CD14-positive monocyte (primary cell): ENCODE data around the gene IL34. TPM values are rescaled to one million over a fixed set of nuclear protein-coding genes. Genes with fewer than 3 reads are reported as not detected.

Source experiments
- DNase-seq, 3 donors: peaks; one replicate each; pipeline ENCODE4 v3.0.0-alpha.2; 2011 to 2022
- H2AFZ ChIP-seq: 2 replicates; pipeline ENCODE4 v1.6.0; 2012; ENCODE audit warnings: mild to moderate bottlenecking, low read depth, low read length, inconsistent platforms; ENCODE audit not compliant: insufficient read depth, poor library complexity, severe bottlenecking
- H3K27ac ChIP-seq, 2 donors: 1 replicate in 1 of 2; 2 replicates in 1 of 2; pipeline ENCODE4 v1.5.1; 2012 to 2013; ENCODE audit warnings: low read length in 2 of 2, control low read depth in 1 of 2, inconsistent platforms in 1 of 2, low read depth in 1 of 2, mild to moderate bottlenecking in 1 of 2
- H3K27me3 ChIP-seq, 2 donors: one replicate each; pipeline versions ENCODE4 v1.6.0 to v1.6.1; 2011 to 2013; ENCODE audit warnings: low read length in 2 of 2; ENCODE audit not compliant: control insufficient read depth in 2 of 2, insufficient read depth in 2 of 2
- H3K36me3 ChIP-seq, 2 donors: replicated peaks in 1 of 2; 1 replicate in 1 of 2; 2 replicates in 1 of 2; pipeline versions ENCODE4 v1.5.1 to v1.6.1; 2012 to 2013; ENCODE audit warnings: low read length in 2 of 2, control low read depth in 1 of 2, inconsistent platforms in 1 of 2, mild to moderate bottlenecking in 1 of 2; ENCODE audit not compliant: insufficient read depth in 2 of 2, control insufficient read depth in 1 of 2
- H3K4me1 ChIP-seq, 2 donors: 1 replicate in 1 of 2; 2 replicates in 1 of 2; pipeline versions ENCODE4 v1.5.1 to v1.6.1; 2012 to 2013; ENCODE audit warnings: low read length in 2 of 2, control low read depth in 1 of 2, inconsistent platforms in 1 of 2, mild to moderate bottlenecking in 1 of 2, moderate library complexity in 1 of 2; ENCODE audit not compliant: insufficient read depth in 2 of 2, control insufficient read depth in 1 of 2
- H3K4me2 ChIP-seq: replicated peaks from 2 replicates; pipeline ENCODE3; 2012; ENCODE audit warnings: low read length, moderate library complexity, mild to moderate bottlenecking; ENCODE audit not compliant: poor library complexity, severe bottlenecking; ENCODE audit errors: extremely low read depth
- H3K4me3 ChIP-seq, 3 experiments: fragments of 200-600 bp in 1 of 3; sonication (generic) in 1 of 3; replicated peaks in 1 of 3; 1 replicate in 2 of 3; 2 replicates in 1 of 3; pipeline ENCODE4 v1.5.1; 2011 to 2013; ENCODE audit warnings: low read length in 3 of 3, mild to moderate bottlenecking in 3 of 3, control low read depth in 2 of 3, low read depth in 2 of 3, inconsistent platforms in 1 of 3, moderate library complexity in 1 of 3
- H3K79me2 ChIP-seq: 2 replicates; pipeline ENCODE4 v1.6.0; 2012; ENCODE audit warnings: mild to moderate bottlenecking, control low read depth, inconsistent platforms, low read length, moderate library complexity; ENCODE audit not compliant: insufficient read depth
- H3K9ac ChIP-seq: 2 replicates; pipeline ENCODE4 v1.6.0; 2017; ENCODE audit warnings: low read length, mild to moderate bottlenecking; ENCODE audit not compliant: insufficient read depth, poor library complexity, severe bottlenecking
- H3K9me3 ChIP-seq, 2 donors: replicated peaks in 1 of 2; 1 replicate in 1 of 2; 2 replicates in 1 of 2; pipeline versions ENCODE4 v1.5.1 to v1.6.1; 2012 to 2013; ENCODE audit warnings: low read length in 2 of 2, control low read depth in 1 of 2; ENCODE audit not compliant: control insufficient read depth in 1 of 2, insufficient read depth in 1 of 2
- H4K20me1 ChIP-seq: 2 replicates; pipeline ENCODE4 v1.6.0; 2012; ENCODE audit warnings: mild to moderate bottlenecking, low read length, control low read depth, moderate library complexity; ENCODE audit not compliant: insufficient read depth
- H3K27ac Mint-ChIP-seq, 7 donors: one replicate each; pipeline ENCODE4 v1.8.0; 2020; ENCODE audit warnings: mild to moderate bottlenecking in 7 of 7, mixed read lengths in 7 of 7, moderate library complexity in 6 of 7, inconsistent platforms in 2 of 7
- H3K27me3 Mint-ChIP-seq, 3 donors: one replicate each; pipeline ENCODE4 v1.8.0; 2021 to 2022; ENCODE audit warnings: low read depth in 3 of 3, mild to moderate bottlenecking in 3 of 3, mixed read lengths in 3 of 3, moderate library complexity in 3 of 3, inconsistent platforms in 1 of 3
- H3K36me3 Mint-ChIP-seq, 2 donors: one replicate each; pipeline ENCODE4 v1.8.0; 2020; ENCODE audit warnings: mixed read lengths in 2 of 2, inconsistent platforms in 1 of 2, mild to moderate bottlenecking in 1 of 2
- H3K4me1 Mint-ChIP-seq: one replicate; pipeline ENCODE4 v1.8.0; 2020; ENCODE audit warnings: mild to moderate bottlenecking, mixed read lengths
- H3K4me3 Mint-ChIP-seq, 2 donors: one replicate each; pipeline ENCODE4 v1.8.0; 2020; ENCODE audit warnings: mild to moderate bottlenecking in 2 of 2, mixed read lengths in 2 of 2, moderate library complexity in 1 of 2
- H3K9me3 Mint-ChIP-seq, 7 donors: one replicate each; pipeline ENCODE4 v1.8.0; 2020 to 2022; ENCODE audit warnings: mixed read lengths in 7 of 7, mild to moderate bottlenecking in 6 of 7, moderate library complexity in 6 of 7, inconsistent platforms in 2 of 7
- CTCF ChIP-seq: fragments of 200-600 bp; IDR thresholded peaks from one replicate; pipeline ENCODE4 v1.8.0; 2022; ENCODE audit warnings: antibody characterized with exemption, mild to moderate bottlenecking
- WGBS: methylation state at CpG from one replicate; pipeline ENCODE4 v1.1.5; 2013; ENCODE audit warnings: missing lambda C conversion rate; ENCODE audit not compliant: insufficient coverage; 5-methylcytosine and 5-hydroxymethylcytosine counted together
- intact Hi-C, 2 donors: fragments of 100-400 bp; cut with micrococcal nuclease; formaldehyde crosslinking; loops; one replicate each; pipeline versions ENCODE4 v1.15.0 to v1.15.1; 2023
- polyA plus RNA-seq, 3 donors: library from polyadenylated mRNA; depleted of rRNA in 1 of 3; unstranded in 2 of 3; stranded (reverse) in 1 of 3; fragments of 300-500 nt in 2 of 3; fragments of >200 nt in 1 of 3; fragmentation: Illumina TruSeq in 2 of 3; gene quantifications; 1 replicate in 2 of 3; 2 replicates in 1 of 3; pipeline ENCODE4 v1.2.3, GENCODE V29; 2012 to 2021

The IL34 gene
- polyA plus RNA-seq, 3 donors = not detected

- Histone ChIP-seq H3K4me2 (no peak overlapping the region), H3K4me3 (no peak overlapping the region), H2AFZ (no peak overlapping the region), H3K27me3 (no peaks in the 10 kb centered on the region), H3K36me3 (no peaks in the 10 kb centered on the region), H3K9ac (no peak overlapping the region), H3K79me2 (no peaks in the 10 kb centered on the region), H3K27ac (no peak overlapping the region), H4K20me1 (no peaks in the 10 kb centered on the region), H3K9me3 (no peaks in the 10 kb centered on the region), H3K4me1 (no peaks in the 10 kb centered on the region)
- Mint-ChIP-seq H3K27ac (no peak overlapping the region), H3K4me1 (no peaks in the 10 kb centered on the region), H3K27me3 (peaks cover 0 to 6% (median 0%) of the 10 kb centered on the region in 3 donors), H3K36me3 (no peaks in the 10 kb centered on the region), H3K9me3 (peaks cover 0 to 3% (median 0%) of the 10 kb centered on the region in 7 donors), H3K4me3 (no peak overlapping the region)
- 98% methylated on average over 22 of the region's 22 CpGs for WGBS
- TF ChIP-seq CTCF = no peak
- intact Hi-C loops = no loop called here
- DNase-seq = no peak
These were observed 31.9 kb downstream of the IL34 start for GRCh38 chr16:70678121-70678897.

- H3K27ac ChIP-seq = no peak overlapping the region
- intact Hi-C loops = no loop called here
- H3K4me2 ChIP-seq = no peak overlapping the region
- Mint-ChIP-seq H3K4me1 (no peaks in the 10 kb centered on the region), H3K27me3 (peaks cover 0 to 9% (median 3%) of the 10 kb centered on the region in 3 donors), H3K4me3 (no peak overlapping the region), H3K9me3 (peaks cover 0 to 3% (median 0%) of the 10 kb centered on the region in 7 donors), H3K36me3 (no peaks in the 10 kb centered on the region), H3K27ac (no peak overlapping the region)
- no peaks in the 10 kb centered on the region for H3K27me3 ChIP-seq
- no peak overlapping the region for H3K9ac ChIP-seq
- 92% methylated on average over 26 of the region's 31 CpGs for WGBS
- H3K9me3 ChIP-seq = no peaks in the 10 kb centered on the region
- no peaks in the 10 kb centered on the region for H4K20me1 ChIP-seq
- H3K36me3 ChIP-seq = no peaks in the 10 kb centered on the region
- no peaks in the 10 kb centered on the region for H3K79me2 ChIP-seq
- H3K4me1 ChIP-seq = no peaks in the 10 kb centered on the region
- H3K4me3 ChIP-seq = no peak overlapping the region
- TF ChIP-seq CTCF = no peak
- DNase-seq = no peak
- H2AFZ ChIP-seq = no peak overlapping the region
These were observed 32.7 kb downstream of the IL34 start for GRCh38 chr16:70678898-70679670.
